A549 treated with Mapracorat at 1 μM for 4 hours (cell line): ENCODE measurements around the gene PRICKLE1. TPM values are rescaled to one million over a fixed set of nuclear protein-coding genes. Genes with fewer than 3 reads are reported as not detected.

Experiments
- total RNA-seq: library from RNA; stranded (reverse); fragments of 200-300 nt; extraction: Qiagen RNA extraction; gene quantifications from 5 replicates; pipeline ENCODE4 v1.2.3, GENCODE V29; 2022

PRICKLE1 gene
- total RNA-seq, result 0.67 to 1.6 TPM (median 0.77 TPM) in 5 replicates

DNA sequence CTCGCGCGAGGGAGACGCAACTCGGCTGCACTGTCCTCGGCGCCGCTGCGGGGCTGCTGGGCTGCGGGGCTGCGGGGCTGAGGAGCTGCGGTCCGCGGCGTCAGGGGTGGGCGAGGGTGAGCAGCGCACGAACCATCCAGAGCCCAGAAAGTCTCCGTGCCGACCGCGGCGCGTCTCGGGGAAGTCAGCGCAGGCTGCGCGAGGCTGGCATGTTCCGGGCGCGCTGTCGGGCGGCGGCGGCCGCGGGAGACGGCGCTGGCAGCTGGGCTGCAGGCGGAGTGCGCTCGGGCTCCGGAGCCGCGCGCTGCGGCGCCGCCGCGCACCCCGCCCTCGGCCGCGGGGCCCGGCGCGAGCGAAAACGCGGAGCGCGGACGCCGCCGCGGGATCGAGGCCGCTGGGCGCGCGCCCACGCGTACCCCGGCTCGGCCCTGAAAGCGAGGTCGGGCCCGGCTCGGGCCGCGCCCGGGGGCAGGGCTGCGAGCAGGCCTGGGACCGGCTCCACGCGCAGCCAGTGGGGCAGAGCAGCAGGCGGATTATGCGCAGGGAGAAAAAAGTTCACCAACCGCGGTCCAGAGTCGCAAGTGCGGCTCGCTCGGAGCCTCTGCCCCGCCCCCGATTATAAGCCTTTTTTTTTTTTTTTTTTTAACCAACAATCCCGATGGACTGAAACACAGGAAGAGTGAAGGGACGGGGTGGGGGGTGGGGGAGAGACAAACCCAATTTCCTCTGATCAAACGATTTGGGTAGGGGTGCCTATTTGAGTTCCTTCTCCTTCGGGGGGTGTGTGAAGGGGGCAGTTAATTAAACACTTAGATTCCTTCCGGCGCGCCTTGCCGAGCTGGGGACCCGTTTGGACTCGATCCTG, at the start of gene PRICKLE1:
PRICKLE1 (minus strand) TSS at position 282 of the 865 bp plus-strand sequence. CDS start 117,230 bp downstream, outside the sequence.

